Gastroesophageal sphincter (tissue), 3 donors: Measurements from ENCODE around the gene ARMS2.

Experiments
- CTCF ChIP-seq, 4 experiments: fragments of 200-600 bp in 2 of 4; fragments of 450-650 bp in 2 of 4; sonication (generic) in 1 of 4; IDR thresholded peaks; one replicate each; pipeline ENCODE4 v1.5.1; 2017 to 2019; ENCODE audit warnings: antibody characterized with exemption in 4 of 4, mild to moderate bottlenecking in 2 of 4, moderate library complexity in 2 of 4
- POLR2A ChIP-seq, 2 donors: fragments of 450-650 bp; IDR thresholded peaks; one replicate each; pipeline ENCODE4 v1.6.1; 2017; ENCODE audit warnings: antibody characterized with exemption in 2 of 2, mild to moderate bottlenecking in 2 of 2, moderate library complexity in 1 of 2

- TF ChIP-seq CTCF (IDR thresholded peaks at IDR 0.05) (no peak), POLR2A (IDR thresholded peaks at IDR 0.05) (no peak)
These were observed 1.1 kb downstream of the ARMS2 start for GRCh38 chr10:122455376-122456079.
